Osteocyte (in vitro differentiated cells): ENCODE data around the gene SPTBN4. TPM values are rescaled to one million over a fixed set of nuclear protein-coding genes. Genes with fewer than 3 reads are reported as not detected.
A peak's percentile ranks its signal among the peaks of the same experiment; 100 is the strongest.
"Not testable (repeated sequence)": the region's sequence is repeated elsewhere in the genome, so short reads cannot be mapped to it uniquely, and the experiment has no call there.

ENCODE experiments used
- DNase-seq: peaks from one replicate; pipeline ENCODE4 v3.0.0; 2021; ENCODE audit warnings: mixed read lengths; ENCODE audit not compliant: unreplicated experiment; ENCODE audit errors: extremely low spot score
- H3K27ac Mint-ChIP-seq: one replicate; pipeline ENCODE4 v1.8.0; 2021; ENCODE audit warnings: mild to moderate bottlenecking, mixed read lengths; ENCODE audit not compliant: unreplicated experiment
- H3K27me3 Mint-ChIP-seq: one replicate; pipeline ENCODE4 v1.8.0; 2021; ENCODE audit warnings: mixed read lengths; ENCODE audit not compliant: unreplicated experiment
- H3K36me3 Mint-ChIP-seq: one replicate; pipeline ENCODE4 v1.8.0; 2021; ENCODE audit warnings: mixed read lengths; ENCODE audit not compliant: unreplicated experiment
- H3K4me1 Mint-ChIP-seq: one replicate; pipeline ENCODE4 v1.8.0; 2021; ENCODE audit warnings: mixed read lengths; ENCODE audit not compliant: unreplicated experiment
- H3K4me3 Mint-ChIP-seq: one replicate; pipeline ENCODE4 v1.8.0; 2021; ENCODE audit warnings: mild to moderate bottlenecking, moderate library complexity, mixed read lengths; ENCODE audit not compliant: unreplicated experiment
- H3K9me3 Mint-ChIP-seq: one replicate; pipeline ENCODE4 v1.8.0; 2021; ENCODE audit warnings: mixed read lengths; ENCODE audit not compliant: unreplicated experiment
- total RNA-seq: library from RNA; stranded (reverse); gene quantifications from 2 replicates; pipeline ENCODE4 v1.2.1, GENCODE V29; 2021
- TF ChIP-seq, protein P1 (sequence below): fragments of 200-600 bp; sonication (generic); IDR thresholded peaks from 2 replicates; pipeline ENCODE4 v1.5.0; 2021; ENCODE audit warnings: antibody characterized with exemption, mild to moderate bottlenecking, moderate library complexity

The SPTBN4 gene
- total RNA-seq, 1 donor from 2014 or later, result 0.48 TPM

DNA sequence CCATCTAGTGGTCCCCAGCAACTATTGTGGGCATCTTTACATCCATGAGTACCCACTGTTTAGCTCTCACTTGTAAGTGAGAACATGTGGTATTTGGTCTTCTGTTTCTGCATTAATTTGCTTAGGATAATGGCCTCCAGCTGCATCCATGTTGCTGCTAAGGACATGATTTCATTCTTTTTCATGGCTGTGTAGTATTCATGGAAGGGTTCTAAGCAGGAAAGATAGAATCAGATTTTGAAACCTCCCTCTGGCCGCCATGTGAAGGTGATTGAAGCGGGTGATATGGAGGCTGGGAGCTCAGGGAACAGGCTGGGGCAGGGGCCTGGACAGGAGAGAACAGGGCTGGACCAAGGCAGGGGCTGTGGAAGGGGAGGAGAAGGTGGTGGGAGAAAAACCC is 154.5 kb downstream of the SPTBN4 start:
- H3K36me3 Mint-ChIP-seq, result peaks cover 32% of the 10 kb centered on the region
- H3K4me3 Mint-ChIP-seq, result no peak overlapping the region
- TF ChIP-seq, protein P1, sequence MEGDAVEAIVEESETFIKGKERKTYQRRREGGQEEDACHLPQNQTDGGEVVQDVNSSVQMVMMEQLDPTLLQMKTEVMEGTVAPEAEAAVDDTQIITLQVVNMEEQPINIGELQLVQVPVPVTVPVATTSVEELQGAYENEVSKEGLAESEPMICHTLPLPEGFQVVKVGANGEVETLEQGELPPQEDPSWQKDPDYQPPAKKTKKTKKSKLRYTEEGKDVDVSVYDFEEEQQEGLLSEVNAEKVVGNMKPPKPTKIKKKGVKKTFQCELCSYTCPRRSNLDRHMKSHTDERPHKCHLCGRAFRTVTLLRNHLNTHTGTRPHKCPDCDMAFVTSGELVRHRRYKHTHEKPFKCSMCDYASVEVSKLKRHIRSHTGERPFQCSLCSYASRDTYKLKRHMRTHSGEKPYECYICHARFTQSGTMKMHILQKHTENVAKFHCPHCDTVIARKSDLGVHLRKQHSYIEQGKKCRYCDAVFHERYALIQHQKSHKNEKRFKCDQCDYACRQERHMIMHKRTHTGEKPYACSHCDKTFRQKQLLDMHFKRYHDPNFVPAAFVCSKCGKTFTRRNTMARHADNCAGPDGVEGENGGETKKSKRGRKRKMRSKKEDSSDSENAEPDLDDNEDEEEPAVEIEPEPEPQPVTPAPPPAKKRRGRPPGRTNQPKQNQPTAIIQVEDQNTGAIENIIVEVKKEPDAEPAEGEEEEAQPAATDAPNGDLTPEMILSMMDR, result no peak
- no peaks in the 10 kb centered on the region for H3K27me3 Mint-ChIP-seq
- H3K4me1 Mint-ChIP-seq, result peaks cover 18% of the 10 kb centered on the region
- no peak overlapping the region for H3K27ac Mint-ChIP-seq
- H3K9me3 Mint-ChIP-seq, result no peaks in the 10 kb centered on the region
- DNase-seq, result no peak

DNA sequence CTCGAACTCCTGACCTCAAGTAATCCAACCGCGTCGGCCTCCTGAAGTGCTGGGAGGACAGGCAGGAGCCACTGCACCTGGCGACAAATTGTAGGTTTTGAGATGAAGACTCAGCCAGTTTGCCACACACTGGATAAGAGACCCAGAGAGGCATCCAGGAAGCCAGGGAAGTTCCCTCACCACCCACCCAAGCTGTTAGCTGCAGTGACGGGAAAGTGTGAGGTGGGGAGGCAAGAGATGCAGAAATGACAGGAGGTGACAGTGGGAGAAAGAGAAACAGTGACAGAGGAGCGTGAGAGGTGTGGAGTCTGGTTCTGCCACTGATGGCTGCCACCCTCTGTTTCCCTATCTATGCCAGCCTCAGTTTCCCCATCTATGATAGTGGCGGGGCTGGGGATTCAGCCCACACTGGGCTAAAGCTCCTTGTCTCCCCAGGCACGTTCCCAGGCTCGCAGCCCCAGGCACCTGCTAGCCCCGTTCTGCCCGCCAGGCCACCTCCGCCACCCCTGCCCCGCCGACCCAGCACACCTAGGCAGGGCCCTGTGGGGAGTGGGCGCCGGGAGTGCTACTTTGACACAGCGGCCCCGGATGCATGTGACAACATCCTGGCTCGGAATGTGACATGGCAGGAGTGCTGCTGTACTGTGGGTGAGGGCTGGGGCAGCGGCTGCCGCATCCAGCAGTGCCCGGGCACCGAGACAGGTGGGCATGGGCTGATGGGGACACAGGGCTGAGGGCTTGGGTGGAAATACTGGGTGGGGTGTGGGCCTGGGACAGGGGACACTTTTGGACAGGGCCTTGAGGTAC is 155.4 kb downstream of the SPTBN4 start:
- H3K9me3 Mint-ChIP-seq, result no peaks in the 10 kb centered on the region
- H3K27ac Mint-ChIP-seq, result no peak overlapping the region
- DNase-seq, result no peak
- no peaks in the 10 kb centered on the region for H3K27me3 Mint-ChIP-seq
- TF ChIP-seq, protein P1, result no peak
- H3K36me3 Mint-ChIP-seq, result peaks cover 30% of the 10 kb centered on the region
- no peak overlapping the region for H3K4me3 Mint-ChIP-seq
- H3K4me1 Mint-ChIP-seq, result peaks cover 18% of the 10 kb centered on the region

DNA sequence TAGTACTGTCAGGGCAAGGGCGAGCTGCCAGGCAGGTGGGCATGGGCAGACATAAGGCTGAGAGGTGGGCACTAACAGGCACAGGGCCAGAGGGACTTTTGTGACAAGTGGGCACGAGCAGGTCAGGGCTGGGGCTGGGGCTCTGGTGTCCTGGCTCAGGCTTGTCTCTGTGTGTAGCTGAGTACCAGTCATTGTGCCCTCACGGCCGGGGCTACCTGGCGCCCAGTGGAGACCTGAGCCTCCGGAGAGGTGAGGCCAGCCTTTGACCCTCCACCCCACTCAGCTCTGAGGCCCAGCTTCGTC is 155.9 kb downstream of the SPTBN4 start:
- Mint-ChIP-seq H3K9me3 (no peaks in the 10 kb centered on the region), H3K4me1 (peaks cover 18% of the 10 kb centered on the region), H3K27ac (no peak overlapping the region), H3K36me3 (peaks cover 30% of the 10 kb centered on the region), H3K4me3 (no peak overlapping the region), H3K27me3 (no peaks in the 10 kb centered on the region)
- TF ChIP-seq, protein P1, result no peak
- DNase-seq, result no peak

DNA sequence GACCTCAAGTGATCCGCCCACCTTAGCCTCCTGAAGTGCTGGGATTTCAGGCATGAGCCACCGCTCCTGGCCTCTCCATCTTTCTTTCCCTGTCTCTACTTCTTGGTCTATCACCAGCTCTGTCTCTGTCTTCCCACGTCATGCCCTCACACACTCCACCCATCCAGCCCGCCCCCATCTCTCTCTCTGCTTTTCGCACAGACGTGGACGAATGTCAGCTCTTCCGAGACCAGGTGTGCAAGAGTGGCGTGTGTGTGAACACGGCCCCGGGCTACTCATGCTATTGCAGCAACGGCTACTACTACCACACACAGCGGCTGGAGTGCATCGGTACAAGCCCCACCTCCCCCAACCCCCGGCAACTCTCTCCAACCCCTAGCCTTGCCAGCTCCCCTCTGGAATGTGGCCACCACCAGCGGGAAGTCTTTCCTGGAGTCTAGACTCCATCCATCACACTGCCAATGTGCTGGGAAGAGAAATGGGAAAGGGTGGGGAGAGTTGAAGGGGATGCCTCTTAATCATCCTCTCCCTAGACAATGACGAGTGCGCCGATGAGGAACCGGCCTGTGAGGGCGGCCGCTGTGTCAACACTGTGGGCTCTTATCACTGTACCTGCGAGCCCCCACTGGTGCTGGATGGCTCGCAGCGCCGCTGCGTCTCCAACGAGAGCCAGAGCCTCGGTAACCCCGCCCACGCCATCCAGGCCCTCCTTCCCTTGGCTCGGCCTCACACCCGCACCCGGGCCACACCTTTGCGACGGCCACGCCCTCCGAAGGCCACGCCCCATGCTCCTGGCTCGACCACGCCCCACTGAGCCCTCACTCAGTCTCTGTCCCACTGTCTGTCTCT is 156.8 kb downstream of the SPTBN4 start:
- Mint-ChIP-seq H3K4me3 (no peak overlapping the region), H3K27ac (peak overlapping the region; percentile 29), H3K4me1 (peaks cover 18% of the 10 kb centered on the region), H3K27me3 (no peaks in the 10 kb centered on the region), H3K36me3 (peaks cover 27% of the 10 kb centered on the region), H3K9me3 (no peaks in the 10 kb centered on the region)
- TF ChIP-seq, protein P1, result no peak
- no peak for DNase-seq

DNA sequence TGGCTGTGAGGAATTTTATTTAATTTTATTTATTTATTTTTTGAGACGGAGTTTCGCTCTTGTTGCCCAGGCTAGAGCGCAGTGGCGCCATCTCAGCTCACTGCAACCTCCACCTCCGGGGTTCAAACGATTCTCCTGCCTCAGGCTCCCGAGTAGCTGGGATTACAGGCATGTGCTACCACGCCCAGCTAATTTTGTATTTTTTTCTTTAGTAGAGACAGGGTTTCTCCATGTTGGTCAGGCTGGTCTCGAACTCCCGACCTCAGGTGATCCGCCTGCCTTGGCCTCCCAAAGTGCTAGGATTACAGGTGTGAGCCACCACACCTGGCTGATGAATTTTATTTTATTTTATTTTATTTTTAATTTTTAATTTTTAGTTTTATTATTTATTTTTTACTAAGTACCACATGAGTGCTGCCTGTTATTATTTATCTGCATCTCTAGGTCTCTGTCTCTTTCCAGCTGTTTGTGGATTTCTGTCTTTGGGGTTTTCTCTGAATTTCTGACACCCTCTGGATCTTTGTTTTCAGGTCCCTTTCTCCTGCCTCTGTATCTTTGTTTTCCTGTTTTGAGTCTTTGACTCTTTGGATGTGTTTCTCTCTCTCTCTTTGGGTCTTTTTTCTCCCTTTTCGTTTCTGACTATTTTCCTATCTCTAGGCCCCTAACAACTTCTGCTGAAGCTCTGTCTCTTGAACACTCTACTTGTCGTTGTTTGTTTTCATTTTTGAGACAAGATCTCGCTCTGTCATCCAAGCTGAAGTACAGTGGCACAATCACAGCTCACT is 157.8 kb downstream of the SPTBN4 start:
- not testable (repeated sequence) for H3K9me3 Mint-ChIP-seq, H3K27ac Mint-ChIP-seq, H3K4me3 Mint-ChIP-seq, H3K27me3 Mint-ChIP-seq, DNase-seq
- H3K36me3 Mint-ChIP-seq, result peaks cover 25% of the 10 kb centered on the region
- peaks cover 18% of the 10 kb centered on the region for H3K4me1 Mint-ChIP-seq
